Measurements from ENCODE around the gene CBX6.

DNA sequence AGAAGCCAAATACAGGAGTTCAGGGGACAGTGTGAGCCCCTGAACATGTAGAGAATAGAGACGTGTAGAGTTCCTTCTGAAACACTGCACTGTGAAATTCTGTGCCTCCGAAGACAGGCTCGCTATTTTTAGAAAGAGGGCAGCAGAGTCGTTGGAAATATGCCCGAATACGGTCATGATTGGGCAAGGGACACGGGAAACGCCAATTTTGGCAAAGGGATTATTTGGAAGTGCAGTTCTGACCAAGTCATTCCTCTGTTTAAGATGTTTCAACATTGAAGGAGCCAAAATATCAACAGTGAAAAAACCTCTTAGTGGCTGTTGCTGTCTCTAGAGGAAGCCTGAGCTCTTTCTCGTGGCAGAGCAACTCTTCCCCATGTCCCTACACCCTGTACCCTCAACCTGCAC lies 9.5 kb upstream of the CBX6 start:
- TF ChIP-seq, protein P1, sequence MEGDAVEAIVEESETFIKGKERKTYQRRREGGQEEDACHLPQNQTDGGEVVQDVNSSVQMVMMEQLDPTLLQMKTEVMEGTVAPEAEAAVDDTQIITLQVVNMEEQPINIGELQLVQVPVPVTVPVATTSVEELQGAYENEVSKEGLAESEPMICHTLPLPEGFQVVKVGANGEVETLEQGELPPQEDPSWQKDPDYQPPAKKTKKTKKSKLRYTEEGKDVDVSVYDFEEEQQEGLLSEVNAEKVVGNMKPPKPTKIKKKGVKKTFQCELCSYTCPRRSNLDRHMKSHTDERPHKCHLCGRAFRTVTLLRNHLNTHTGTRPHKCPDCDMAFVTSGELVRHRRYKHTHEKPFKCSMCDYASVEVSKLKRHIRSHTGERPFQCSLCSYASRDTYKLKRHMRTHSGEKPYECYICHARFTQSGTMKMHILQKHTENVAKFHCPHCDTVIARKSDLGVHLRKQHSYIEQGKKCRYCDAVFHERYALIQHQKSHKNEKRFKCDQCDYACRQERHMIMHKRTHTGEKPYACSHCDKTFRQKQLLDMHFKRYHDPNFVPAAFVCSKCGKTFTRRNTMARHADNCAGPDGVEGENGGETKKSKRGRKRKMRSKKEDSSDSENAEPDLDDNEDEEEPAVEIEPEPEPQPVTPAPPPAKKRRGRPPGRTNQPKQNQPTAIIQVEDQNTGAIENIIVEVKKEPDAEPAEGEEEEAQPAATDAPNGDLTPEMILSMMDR (optimal IDR thresholded peaks at IDR 0.05 in 1 of 3, IDR thresholded peaks at IDR 0.05 in 1 of 3, conservative IDR thresholded peaks at IDR 0.05 in 1 of 3; ENCODE audit: extremely low read depth in 1 of 3, insufficient read depth in 2 of 3, low read length in 3 of 3): no peak
- no peak for TF ChIP-seq EZH2 (IDR thresholded peaks at IDR 0.05; ENCODE audit: low read length)
